ENCODE measurements around the gene EXOC4. TPM values are rescaled to one million over a fixed set of nuclear protein-coding genes. Genes with fewer than 3 reads are reported as not detected.

EXOC4 gene
- polyA plus RNA-seq, 1 experiment, result 45.9 TPM

DNA sequence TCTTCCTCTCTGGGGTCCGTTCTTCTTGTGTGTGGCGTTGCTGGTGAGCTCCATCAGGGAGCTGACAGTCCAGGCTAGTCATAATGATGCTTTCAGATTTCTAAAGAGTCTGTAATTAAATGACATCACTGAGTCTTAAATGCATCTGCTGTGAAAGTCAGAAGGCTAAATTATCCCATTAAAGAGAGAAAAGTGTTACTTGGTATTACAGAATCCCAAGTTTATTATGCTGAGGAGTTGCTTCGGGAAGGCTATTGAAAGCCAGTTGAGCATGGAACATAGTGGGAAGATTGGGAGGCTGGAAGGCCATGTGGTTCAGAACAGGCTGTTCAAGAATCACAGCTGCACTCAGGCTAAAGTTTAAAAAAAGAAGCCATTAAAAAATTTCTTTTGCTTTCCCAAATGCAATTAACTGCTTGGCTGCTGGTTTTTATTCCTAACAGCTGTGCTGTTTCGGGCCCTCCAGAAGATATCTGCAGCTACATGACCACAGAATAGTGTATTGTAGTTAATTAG is 531.7 kb downstream of the EXOC4 start:
- TF ChIP-seq, protein P1, sequence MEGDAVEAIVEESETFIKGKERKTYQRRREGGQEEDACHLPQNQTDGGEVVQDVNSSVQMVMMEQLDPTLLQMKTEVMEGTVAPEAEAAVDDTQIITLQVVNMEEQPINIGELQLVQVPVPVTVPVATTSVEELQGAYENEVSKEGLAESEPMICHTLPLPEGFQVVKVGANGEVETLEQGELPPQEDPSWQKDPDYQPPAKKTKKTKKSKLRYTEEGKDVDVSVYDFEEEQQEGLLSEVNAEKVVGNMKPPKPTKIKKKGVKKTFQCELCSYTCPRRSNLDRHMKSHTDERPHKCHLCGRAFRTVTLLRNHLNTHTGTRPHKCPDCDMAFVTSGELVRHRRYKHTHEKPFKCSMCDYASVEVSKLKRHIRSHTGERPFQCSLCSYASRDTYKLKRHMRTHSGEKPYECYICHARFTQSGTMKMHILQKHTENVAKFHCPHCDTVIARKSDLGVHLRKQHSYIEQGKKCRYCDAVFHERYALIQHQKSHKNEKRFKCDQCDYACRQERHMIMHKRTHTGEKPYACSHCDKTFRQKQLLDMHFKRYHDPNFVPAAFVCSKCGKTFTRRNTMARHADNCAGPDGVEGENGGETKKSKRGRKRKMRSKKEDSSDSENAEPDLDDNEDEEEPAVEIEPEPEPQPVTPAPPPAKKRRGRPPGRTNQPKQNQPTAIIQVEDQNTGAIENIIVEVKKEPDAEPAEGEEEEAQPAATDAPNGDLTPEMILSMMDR (IDR thresholded peaks at IDR 0.05; ENCODE audit: insufficient read depth, low read depth, low read length), result no peak
- CTCF ChIA-PET, result no interaction called here

GRCh38 chr7:133786401-133786937 is 533.6 kb downstream of the EXOC4 start:
- no peaks in the 10 kb centered on the region for H3K27me3 ChIP-seq (ENCODE audit: control insufficient read depth, insufficient read depth, low read length)
- no peak for DNase-seq (ENCODE audit: low read depth)
- H3K4me3 ChIP-seq (ENCODE audit: low read depth, low read length), result no peak overlapping the region
- CTCF ChIA-PET, result no interaction called here
- H3K36me3 ChIP-seq (ENCODE audit: control insufficient read depth, insufficient read depth, low read length), result no peaks in the 10 kb centered on the region
- TF ChIP-seq, protein P1 (IDR thresholded peaks at IDR 0.05; ENCODE audit: insufficient read depth, low read depth, low read length), result no peak
- POLR2A ChIA-PET, result no interaction called here

More for the DNA sequence above, 531.7 kb downstream of the EXOC4 start:
- POLR2A ChIA-PET, result no interaction called here
- no peak for DNase-seq (ENCODE audit: low read depth)
- Histone ChIP-seq H3K4me3 (ENCODE audit: low read depth, low read length) (no peak overlapping the region), H3K36me3 (ENCODE audit: control insufficient read depth, insufficient read depth, low read length) (no peaks in the 10 kb centered on the region), H3K27me3 (ENCODE audit: control insufficient read depth, insufficient read depth, low read length) (no peaks in the 10 kb centered on the region)

DNA sequence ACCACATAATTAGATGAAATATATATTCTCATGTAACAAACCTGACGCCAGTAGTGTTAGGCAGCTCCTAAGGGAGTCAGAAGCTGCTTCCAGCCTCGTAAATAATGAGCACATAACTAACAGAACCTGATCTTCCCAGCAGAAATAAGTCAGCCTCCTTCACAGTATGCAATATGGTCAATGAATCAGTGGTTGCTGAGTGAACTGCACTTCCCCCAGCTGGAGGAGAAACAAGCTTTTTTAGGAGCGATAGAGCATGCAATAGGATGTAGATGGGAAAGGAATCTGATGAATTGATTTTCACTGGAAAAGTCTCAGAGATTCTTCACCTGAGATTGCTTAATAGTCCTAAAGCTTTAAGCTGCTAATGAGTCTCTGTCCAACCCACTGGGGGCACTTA is 537.1 kb downstream of the EXOC4 start:
- Histone ChIP-seq H3K4me3 (ENCODE audit: low read depth, low read length) (no peak overlapping the region), H3K27me3 (ENCODE audit: control insufficient read depth, insufficient read depth, low read length) (no peaks in the 10 kb centered on the region), H3K36me3 (ENCODE audit: control insufficient read depth, insufficient read depth, low read length) (no peaks in the 10 kb centered on the region)
- TF ChIP-seq, protein P1 (IDR thresholded peaks at IDR 0.05; ENCODE audit: insufficient read depth, low read depth, low read length), result no peak
- POLR2A ChIA-PET, result no interaction called here
- no peak for DNase-seq (ENCODE audit: low read depth)
- CTCF ChIA-PET, result interaction anchor here (0.7 to 1.0 kb wide), 2 partner anchors 9 to 20 kb away, joined by 3 read pairs; no protein-coding TSS in a partner anchor

- DNase-seq (ENCODE audit: low read depth), result no peak
- no peak overlapping the region for H3K4me3 ChIP-seq (ENCODE audit: low read depth, low read length)
- CTCF ChIA-PET, result no interaction called here
- POLR2A ChIA-PET, result no interaction called here
- no peaks in the 10 kb centered on the region for H3K27me3 ChIP-seq (ENCODE audit: control insufficient read depth, insufficient read depth, low read length)
- H3K36me3 ChIP-seq (ENCODE audit: control insufficient read depth, insufficient read depth, low read length), result no peaks in the 10 kb centered on the region
- TF ChIP-seq, protein P1 (IDR thresholded peaks at IDR 0.05; ENCODE audit: insufficient read depth, low read depth, low read length), result no peak
Observed at GRCh38 chr7:133790911-133791310, 538.0 kb downstream of the EXOC4 start.

DNA sequence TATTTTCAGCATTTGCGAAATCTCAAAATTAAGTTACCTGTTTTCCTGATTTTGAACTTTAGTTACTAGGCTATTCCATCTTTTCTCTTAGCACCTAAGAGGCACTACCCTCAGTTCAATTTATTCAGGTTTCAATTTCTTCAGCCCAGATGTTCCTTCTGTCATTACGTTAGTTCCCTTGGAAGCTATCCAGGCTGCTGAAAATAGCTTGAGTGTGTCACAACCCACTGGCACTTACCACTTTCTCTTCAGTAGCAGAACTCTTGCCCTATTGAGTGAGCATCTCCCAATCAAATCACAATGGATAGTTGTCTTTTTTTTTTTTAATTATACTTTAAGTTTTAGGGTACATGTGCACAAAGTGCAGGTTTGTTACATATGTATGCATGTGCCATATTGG is 541.6 kb downstream of the EXOC4 start:
- ChIA-PET CTCF (no interaction called here), POLR2A (no interaction called here)
- H3K4me3 ChIP-seq (ENCODE audit: low read depth, low read length), result no peak overlapping the region
- no peak for DNase-seq (ENCODE audit: low read depth)
- no peaks in the 10 kb centered on the region for H3K27me3 ChIP-seq (ENCODE audit: control insufficient read depth, insufficient read depth, low read length)
- TF ChIP-seq, protein P1 (IDR thresholded peaks at IDR 0.05; ENCODE audit: insufficient read depth, low read depth, low read length), result no peak
- no peaks in the 10 kb centered on the region; the same call in 1 of the 2 replicates for H3K36me3 ChIP-seq (ENCODE audit: control insufficient read depth, insufficient read depth, low read length)
